Cardiac septum (tissue), 1 donor: ENCODE results near the gene TXN. TPM values are rescaled to one million over a fixed set of nuclear protein-coding genes. Genes with fewer than 3 reads are reported as not detected.
"Not testable (repeated sequence)": the region's sequence is repeated elsewhere in the genome, so short reads cannot be mapped to it uniquely, and the experiment has no call there.

Source experiments
- DNase-seq: peaks from one replicate; pipeline ENCODE4 v3.0.0-alpha.2; 2020; ENCODE audit warnings: low spot score
- intact Hi-C: fragments of 100-400 bp; cut with DNase I; formaldehyde crosslinking; loops from one replicate; pipeline ENCODE4 v1.14.0; 2022
- total RNA-seq: library from RNA; stranded (reverse); fragmentation: NEBNext Ultra II Directional; extraction: Animal tissue kit (Norgen Biotek cat#: 25700); gene quantifications from one replicate; pipeline ENCODE4 v1.2.1, GENCODE V29; 2021
- donor health status: DM: no; HTN: no; CAD: no.

The TXN gene
- total RNA-seq, 1 donor from 2014 or later: 60.0 TPM

DNA sequence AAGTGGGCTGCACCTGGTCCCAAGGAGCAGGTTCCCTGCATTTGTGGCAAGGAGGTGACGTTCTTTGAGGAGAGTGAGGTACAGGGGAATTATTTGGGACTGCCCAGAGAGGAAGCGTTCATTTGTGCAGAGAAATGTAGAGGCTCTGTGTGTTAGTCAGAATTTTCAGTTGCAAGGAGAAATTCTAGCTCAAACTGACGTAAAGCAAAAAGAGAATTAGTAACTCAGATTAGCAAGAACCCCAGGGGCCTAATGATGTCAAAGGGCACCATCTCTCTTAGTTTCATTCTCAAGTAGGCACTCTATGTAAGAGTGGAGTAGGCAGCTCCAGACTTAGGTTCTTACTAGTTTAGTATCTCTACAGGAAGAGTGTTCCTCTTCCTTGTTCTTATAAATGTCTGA is 2.4 kb upstream of the TXN start:
- intact Hi-C loops: no loop called here

DNA sequence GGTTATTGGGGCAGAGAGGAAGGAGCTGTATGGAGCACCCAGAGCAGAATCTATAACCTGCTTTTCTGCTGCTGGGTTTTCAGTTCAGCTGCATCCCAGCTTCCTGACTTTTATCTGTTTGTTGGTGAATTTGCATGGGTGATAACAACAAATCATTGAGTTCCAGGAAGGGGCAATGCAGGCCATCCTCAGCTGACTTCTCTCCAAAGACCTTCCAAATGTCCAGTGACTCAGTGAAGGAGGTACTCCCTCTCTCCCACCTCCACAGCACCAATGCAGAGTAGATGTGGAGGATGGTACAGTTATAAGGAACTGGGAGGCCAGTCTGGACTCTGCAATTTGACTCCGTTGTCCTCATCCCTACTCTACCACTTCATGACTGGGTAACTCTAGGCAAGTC is 1.6 kb upstream of the TXN start:
- intact Hi-C loops: no loop called here
- no peak for DNase-seq

More for the DNA sequence above, 2.4 kb upstream of the TXN start:
- DNase-seq: no peak

DNA sequence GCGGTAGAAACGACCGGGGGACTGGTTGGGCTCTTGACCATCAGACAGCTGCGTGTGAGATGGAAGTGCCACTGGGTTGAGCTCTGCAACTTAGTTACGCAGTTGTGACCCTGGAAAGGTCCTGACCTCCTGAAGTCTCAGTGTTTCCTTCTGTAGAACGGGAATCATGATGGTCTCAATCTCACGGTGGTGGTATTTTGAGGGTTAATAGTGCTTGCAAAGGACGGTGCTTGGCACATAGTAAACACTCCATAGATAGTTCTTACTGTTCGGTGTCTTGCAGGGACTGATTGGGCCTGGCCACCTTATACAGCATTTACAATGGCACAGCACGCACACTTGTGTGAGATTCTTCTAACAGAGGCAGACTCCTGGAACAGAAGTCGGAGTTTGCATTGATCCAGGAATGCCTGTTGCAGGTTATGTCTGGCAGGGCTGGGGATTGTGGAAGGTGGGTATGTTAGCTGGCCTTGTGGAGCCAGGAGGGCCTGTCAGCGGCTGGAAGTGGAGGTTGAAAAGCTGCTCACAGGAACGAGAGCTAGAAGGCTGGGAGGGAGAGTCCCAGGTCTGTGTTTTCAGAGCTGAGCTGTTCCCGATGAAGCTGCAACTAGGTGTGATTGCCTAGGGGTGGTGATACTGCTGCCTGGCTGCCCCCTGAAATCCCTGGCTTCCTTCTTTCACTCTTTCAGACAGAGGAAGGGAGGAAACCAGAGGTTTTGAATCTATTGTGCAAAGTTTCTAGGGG is 962 bp upstream of the TXN start:
- peak; percentile 77 for DNase-seq
- intact Hi-C loops: no loop called here

DNA sequence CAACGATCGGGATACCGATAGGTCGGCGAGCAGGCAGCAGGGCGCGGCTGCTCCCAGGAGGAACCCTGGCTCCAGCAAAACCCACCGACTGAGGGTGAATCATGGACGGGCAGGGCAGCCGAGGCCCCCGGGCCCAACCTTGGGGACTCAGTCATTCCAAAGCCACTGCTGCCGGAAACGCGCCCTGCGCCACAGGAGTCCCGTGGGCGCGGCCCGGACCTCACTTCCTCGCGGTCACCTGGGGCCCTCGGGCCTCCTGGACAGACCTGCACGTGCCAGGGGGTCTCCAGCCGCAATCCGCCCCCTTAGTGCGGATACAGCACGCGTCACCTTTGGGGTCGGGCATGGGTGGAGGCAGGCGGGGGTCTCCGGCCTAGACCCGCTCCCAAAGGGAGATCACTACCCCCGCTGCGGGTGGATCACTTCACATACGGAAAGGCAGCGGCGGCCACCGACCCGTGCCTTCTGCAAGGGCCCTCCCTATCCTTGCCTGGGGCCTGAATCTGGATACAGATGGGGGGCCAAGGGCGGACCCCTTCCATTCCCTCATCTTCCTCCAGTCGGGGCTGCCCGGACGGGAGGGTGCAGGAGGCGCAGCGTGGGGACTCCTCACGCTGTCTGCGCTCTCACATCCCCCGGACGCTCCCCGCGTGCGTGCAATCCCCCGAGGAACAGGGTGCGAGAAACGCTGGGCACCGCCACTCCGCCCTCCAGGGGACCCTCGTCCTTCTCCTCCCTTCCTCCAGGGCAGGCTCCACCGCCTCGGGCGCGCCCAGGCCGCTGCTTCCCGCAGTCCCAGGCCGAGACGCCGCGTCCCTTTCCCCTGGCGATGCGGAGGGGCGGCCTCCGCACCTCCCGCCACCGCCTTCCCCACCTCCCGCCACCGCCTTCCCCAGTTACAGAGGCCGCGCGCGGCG is 586 bp downstream of the TXN start:
- intact Hi-C loops: no loop called here
- peak; percentile 89 for DNase-seq

DNA sequence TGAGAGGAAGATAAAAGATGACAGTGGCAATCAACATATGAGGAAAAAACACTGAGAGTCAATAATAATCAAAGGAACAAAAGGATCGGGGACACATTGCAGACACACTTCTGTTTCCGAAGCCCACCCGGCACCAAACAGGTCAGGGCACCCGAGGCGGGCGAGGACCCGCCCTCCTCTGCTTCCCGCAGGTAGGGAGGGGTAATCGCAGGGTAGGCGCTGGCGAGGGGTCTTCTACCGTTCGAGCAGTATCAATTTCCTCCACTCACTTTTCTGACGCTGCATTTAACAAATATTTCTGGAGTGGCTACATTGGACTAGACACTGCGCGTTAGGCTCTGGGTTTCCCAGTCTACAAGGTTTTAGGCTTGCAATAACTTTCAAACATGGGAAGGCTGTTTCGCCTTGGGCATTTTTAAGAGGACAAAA is 1.3 kb downstream of the TXN start:
- intact Hi-C loops: no loop called here
- no peak for DNase-seq

DNA sequence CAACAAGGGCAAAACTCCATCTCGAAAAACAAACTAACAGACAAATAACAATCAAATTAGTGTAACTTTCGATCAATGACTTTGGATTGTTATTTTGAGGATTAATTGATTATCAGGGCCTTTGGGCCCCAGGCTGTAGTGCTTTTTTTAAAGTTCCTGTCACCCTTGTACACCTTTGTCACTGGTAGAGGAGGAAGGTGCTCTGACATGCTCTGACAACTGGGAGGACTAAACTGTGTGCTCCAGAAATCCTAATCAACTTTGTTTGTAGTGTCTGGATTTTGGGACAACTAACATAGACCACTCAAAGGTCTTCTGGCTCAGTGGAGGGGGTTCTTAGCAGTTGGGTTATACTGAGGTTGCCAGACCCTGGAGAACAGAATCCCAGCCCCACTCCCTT is 1.8 kb downstream of the TXN start:
- intact Hi-C loops: no loop called here
- DNase-seq: no peak

DNA sequence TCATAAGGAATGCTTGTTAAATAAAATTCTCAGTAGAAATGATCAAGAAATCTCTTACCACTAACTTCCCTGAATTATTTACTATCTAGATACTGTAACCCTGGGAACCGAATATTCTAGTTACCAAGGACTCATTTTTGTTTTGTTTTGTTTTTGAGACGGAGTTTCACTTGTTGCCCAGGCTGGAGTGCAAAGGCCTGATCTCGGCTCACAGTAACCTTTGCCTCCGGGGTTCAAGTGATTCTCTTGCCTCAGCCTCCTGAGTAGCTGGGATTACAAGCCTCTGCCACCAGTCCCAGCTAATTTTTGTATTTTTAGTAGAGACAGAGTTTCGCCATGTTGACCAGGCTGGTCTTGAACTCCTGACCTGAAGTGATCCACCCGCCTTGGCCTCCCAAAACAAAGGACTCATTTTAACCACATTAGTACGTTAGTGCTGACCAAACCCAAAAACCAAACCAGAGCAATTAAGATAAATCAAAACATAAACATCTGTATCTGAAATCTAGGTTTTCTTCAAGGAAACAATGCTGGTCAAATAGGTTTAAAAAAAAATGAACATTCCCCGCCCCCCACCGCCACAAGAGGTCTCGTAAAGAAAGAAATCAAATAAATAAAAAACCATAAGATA is 3.7 kb downstream of the TXN start:
- no peak for DNase-seq
- intact Hi-C loops: no loop called here

DNA sequence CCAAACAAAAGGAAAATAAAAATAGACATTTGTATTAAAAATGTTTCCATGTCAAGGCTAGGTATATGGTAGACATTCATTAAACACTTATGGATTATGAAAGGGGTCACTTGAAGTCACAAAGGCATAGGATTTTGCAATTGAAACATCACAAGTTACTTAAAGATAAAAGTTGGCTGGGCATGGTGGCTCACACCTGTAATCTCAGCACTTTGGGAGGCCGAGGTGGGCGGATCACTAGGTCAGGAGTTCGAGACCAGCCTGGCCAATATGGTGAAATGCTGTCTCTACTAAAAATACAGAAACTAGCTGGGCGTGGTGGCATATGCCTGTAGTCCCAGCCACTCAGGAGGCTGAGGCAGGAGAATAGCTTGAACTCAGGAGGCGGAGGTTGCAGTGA is 4.5 kb downstream of the TXN start:
- intact Hi-C loops, DNase-seq: not testable (repeated sequence)

DNA sequence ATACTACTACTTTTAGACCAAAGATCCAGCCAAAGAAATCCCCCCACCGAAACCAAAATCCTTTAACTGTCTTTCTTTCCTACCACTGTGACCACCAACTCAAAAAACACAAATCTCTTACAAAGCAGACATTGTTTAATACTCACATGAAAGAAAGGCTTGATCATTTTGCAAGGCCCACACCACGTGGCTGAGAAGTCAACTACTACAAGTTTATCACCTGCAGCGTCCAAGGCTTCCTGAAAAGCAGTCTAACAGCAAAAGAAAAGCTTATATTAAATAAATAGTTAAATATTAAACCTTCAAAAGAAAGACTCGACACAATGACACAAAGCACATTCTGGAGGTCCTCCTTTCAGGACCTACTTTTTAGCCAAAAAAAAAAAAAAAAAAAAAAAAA is 5.1 kb downstream of the TXN start:
- DNase-seq: no peak
- intact Hi-C loops: no loop called here

DNA sequence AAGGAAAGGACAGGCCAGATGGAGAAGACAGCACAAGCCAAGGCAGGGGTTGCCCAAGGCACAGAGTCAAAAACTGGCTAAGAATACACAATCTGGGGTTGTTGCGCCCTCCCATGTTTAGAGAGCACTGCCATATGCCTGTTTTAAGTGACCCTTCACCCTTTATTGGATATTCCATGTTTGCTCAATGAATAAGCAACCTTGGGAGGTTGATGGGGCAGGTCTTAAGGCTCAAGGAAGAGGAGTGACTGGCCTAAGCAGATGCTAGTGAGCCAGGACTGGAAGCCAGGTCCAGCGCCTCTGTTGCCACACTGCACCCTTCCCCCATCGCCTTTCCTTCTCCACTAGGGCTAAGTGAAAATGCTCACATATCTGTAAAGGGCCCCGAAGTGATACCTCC is 6.7 kb downstream of the TXN start:
- no peak for DNase-seq
- intact Hi-C loops: no loop called here

DNA sequence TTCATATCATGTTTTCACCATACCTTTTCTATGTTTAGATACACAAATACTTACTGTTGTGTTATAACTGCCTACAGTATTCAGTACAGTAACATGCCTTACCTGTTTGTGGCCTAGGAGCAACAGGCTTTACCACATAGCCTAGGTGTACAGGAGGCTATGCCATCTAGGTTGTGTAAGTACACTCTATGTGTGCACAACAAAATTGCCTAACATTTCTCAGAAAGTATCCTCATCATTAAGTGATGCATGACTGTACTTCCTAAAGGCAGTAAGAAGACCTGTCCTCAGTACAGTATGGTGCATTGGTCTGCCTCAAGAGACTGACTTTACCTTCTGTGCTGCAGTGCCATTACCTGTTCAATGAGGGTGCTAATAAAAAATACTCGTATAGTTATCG is 7.9 kb downstream of the TXN start:
- intact Hi-C loops: no loop called here
- no peak for DNase-seq

DNA sequence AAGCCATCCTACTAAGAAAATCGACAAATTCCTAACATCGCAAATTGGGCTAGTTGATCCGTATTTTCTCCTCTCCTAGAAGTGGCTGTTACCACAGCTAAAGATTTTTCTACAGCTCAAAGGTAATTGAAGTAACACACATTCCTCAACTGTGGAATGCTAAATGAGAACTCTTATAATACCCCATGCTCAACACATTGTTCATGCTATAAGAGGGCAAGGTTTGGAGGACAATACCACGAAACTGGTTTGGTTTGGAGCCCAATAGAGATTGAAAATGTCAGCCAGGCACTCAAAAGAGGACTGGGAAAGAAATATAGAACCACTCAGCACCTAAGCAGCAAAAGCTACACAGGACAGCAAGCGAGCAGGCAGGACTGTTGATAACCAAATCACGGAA is 10.1 kb downstream of the TXN start:
- intact Hi-C loops: no loop called here
- no peak for DNase-seq

DNA sequence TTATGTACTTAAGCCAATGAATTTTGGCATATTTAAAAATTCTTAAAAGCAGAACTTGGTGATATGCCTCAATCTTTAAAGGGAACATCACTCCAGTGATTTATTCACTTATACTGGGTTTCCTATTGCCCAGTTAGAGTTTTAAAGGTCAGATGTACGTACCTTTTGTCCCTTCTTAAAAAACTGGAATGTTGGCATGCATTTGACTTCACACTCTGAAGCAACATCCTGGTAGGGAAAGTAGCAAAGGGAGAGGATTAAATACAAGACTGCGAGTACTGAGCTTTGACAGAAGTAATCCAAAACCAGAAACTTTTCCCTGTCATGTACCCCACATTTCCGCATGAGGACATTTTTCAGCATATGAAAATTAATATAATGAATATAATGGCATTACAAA is 11.7 kb downstream of the TXN start:
- no peak for DNase-seq
- intact Hi-C loops: no loop called here

DNA sequence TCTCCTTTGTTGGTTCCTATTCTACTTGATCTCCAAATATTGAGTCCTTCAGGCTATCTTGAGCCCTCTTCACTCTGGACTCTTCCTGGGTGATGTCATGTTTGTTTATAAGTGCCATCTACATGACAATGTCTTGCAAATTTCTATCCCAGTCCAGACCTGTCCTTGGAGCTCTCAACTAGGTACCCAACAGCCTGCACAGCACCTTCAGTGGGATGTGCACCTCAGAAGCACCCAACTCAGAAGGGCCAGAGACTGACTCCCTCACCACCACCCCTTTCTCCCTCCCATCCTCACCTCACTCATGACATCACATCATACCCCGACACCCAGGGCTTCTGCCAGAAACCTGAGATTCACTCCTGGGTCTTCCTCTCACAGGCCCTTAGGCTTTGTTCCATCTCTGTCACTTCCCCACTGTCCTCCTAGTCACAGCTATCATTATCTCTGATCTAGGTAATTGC is 14.4 kb downstream of the TXN start:
- intact Hi-C loops: no loop called here

DNA sequence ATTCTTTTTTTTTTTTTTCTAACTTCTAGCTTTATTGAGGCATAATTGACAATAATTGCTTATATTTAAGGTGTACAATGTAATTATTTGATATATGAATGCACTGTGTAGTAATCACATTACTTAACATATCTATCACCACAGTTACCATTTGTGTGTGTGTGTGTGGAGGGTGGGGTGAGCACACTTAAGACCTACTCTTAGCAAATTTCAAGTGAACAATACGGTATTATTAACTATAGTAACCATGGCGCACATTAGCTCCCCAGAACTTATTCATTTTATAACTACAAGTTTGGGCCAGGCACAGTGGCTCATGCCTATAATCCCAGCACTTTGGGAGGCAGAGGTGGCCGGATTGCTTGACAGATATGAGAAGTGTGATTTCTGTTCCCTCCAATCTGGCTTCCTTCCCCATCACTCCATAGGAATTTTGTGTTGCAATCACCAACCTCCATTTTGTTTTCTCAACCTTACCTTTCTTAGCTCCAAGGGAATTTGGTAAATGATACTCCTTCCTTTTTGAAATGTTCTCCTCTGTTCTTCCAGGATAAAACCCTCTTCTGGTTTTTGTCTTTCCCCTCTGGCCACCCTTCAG is 14.9 kb downstream of the TXN start:
- intact Hi-C loops: no loop called here
- DNase-seq: no peak

More for the DNA sequence above, 14.4 kb downstream of the TXN start:
- DNase-seq: no peak

DNA sequence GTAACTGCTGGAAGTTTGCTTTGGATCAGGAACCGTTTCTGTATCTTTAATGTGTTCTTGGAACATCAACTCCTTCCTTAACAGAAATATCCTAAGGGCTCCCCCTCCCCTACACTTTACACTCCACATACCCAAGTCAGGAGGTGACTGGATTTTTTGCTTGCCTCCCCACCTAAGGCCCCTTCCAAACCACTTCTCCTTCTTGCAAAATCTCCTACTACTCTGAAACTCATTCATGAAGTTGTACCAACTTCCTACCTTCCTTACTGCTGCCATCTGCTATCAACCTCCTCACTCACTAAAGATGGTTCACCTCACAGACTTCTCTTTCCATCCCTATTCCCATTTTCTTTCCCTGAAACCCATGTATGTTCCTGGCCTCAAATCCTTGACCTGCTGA is 16.1 kb downstream of the TXN start:
- DNase-seq: no peak
- intact Hi-C loops: no loop called here

DNA sequence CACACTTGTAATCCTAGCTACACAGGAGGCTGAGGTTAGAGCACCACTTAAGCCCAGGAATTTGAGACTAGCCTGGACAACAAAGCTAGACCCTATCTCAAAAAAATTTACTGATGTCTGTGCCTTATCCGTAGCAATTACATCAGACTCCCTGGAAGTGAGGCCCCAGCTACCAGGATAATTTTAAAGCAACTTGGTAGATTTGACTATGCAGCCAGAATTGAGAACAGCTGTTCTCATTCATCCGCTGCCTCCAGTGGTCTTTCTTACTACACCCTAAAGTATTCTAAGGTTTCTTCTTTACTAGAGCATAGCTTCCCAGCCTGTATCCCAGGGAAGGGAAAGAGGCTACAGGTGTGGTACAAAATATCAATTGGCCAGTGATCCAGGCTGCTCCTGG is 28.0 kb downstream of the TXN start:
- intact Hi-C loops: no loop called here
- DNase-seq: no peak

DNA sequence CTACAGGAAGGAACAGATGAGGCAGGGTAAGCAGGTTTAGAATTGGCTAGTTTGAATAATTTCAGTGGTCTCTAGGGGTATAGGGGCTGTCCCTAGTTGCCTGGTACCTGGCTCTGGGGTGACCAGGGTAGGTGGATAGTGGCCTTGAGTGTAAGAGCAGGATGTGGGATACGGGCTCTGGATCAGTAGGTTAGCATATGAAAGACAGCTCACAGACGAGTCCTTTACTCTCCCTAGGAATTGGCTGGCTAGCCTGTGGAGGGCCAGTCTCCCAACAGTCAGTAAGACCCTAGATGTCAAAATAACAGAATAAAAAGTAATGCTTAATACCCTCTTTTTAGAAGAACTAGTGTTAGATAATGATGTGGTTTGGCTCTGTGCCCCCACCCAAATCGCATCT is 31.7 kb downstream of the TXN start:
- no peak for DNase-seq
- intact Hi-C loops: no loop called here

DNA sequence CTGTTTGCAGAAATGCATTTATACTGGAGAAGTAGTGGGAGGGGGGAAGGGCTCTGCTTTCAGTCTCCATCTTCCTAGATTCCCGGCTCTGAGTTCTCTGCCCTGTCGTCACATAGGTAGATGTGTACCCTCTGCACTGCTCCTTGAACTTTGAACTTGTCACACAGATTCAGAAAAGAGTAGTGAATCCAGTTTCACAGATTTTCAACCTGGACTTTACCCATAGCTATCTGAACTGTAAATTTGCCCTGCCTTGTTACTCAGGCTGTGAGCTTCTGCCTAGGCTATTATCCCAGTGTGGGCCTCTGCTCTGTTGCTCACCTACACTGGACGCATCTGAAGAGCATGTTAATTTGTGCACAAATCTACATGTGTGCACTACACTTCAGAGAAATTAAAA is 35.5 kb downstream of the TXN start:
- intact Hi-C loops: no loop called here

DNA sequence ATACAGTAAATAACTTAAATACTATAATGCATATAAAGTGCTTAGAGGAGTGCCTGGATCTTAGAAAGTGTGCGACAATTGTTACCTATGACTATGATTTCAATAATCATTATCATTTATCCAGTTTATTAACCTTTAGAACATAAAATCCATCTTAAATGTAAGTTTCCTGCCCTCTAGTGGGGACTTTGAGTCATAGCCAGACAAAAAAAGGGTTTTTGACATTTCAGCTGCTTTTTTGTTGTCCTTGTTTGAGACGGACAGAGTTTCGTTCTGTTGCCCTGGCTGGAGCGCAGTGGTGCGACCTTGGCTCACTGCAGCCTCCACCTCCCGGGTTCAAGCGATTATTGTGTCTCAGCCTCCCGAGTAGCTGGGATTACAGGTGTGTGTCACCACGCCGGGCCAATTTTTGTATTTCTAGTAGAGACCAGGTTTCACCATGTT is 38.6 kb downstream of the TXN start:
- intact Hi-C loops: loop anchor here (5.0 kb wide), 2 partner anchors 35 to 315 kb away; no protein-coding TSS in a partner anchor

More for the DNA sequence above, 35.5 kb downstream of the TXN start:
- DNase-seq: no peak

More for the DNA sequence above, 38.6 kb downstream of the TXN start:
- no peak for DNase-seq
